Ishikawa (cell line): ENCODE measurements around the gene PCDHB15.

Experiments
- CEBPB ChIP-seq: IDR thresholded peaks from 2 replicates; pipeline ENCODE4 v1.6.1; 2012
- CREB1 ChIP-seq: IDR thresholded peaks from 2 replicates; pipeline ENCODE4 v1.6.1; 2012; ENCODE audit warnings: low read depth
- EGR1 ChIP-seq: IDR thresholded peaks from 2 replicates; pipeline ENCODE4 v1.6.1; 2012
- EP300 ChIP-seq: IDR thresholded peaks from 2 replicates; pipeline ENCODE4 v1.6.1; 2012; ENCODE audit warnings: borderline replicate concordance
- FOXM1 ChIP-seq: IDR thresholded peaks from 2 replicates; pipeline ENCODE4 v1.6.1; 2012; ENCODE audit warnings: low read depth, borderline replicate concordance
- MAX ChIP-seq: IDR thresholded peaks from 2 replicates; pipeline ENCODE4 v1.6.1; 2012
- NFIC ChIP-seq: IDR thresholded peaks from 2 replicates; pipeline ENCODE4 v1.6.1; 2012
- RAD21 ChIP-seq: IDR thresholded peaks from 2 replicates; pipeline ENCODE4 v1.6.1; 2012; ENCODE audit warnings: low read depth
- REST ChIP-seq: IDR thresholded peaks from 2 replicates; pipeline ENCODE4 v1.6.1; 2012; ENCODE audit warnings: low read depth, mild to moderate bottlenecking
- TAF1 ChIP-seq: IDR thresholded peaks from 2 replicates; pipeline ENCODE4 v1.6.1; 2012; ENCODE audit warnings: low read depth, mild to moderate bottlenecking
- TCF12 ChIP-seq: IDR thresholded peaks from 2 replicates; pipeline ENCODE4 v1.6.1; 2012; ENCODE audit warnings: low read depth
- TEAD4 ChIP-seq: IDR thresholded peaks from 2 replicates; pipeline ENCODE4 v1.6.1; 2012
- USF1 ChIP-seq: IDR thresholded peaks from 2 replicates; pipeline ENCODE4 v1.6.1; 2012
- YY1 ChIP-seq: IDR thresholded peaks from 2 replicates; pipeline ENCODE4 v1.6.1; 2012; ENCODE audit warnings: low read depth
- ZBTB7A ChIP-seq: IDR thresholded peaks from 2 replicates; pipeline ENCODE4 v1.6.1; 2012; ENCODE audit warnings: low read depth

The PCDHB15 gene

GRCh38 chr5:141241496-141241895 is 3.7 kb upstream of the PCDHB15 start:
- TF ChIP-seq CREB1 (no peak), USF1 (no peak)

- TF ChIP-seq TEAD4 (no peak), EGR1 (no peak), REST (no peak), TCF12 (no peak), USF1 (no peak), CREB1 (no peak), RAD21 (no peak), TAF1 (no peak), EP300 (no peak), CEBPB (no peak), YY1 (no peak)
Measured at GRCh38 chr5:141250576-141250975, 5.4 kb downstream of the PCDHB15 start.

GRCh38 chr5:141258464-141258863 is 13.3 kb downstream of the PCDHB15 start:
- TF ChIP-seq TAF1: no peak
- no peak for TF ChIP-seq CREB1
- TF ChIP-seq CEBPB: no peak
- TF ChIP-seq USF1: no peak
- no peak for TF ChIP-seq EGR1
- TF ChIP-seq REST: no peak
- no peak for TF ChIP-seq YY1
- TF ChIP-seq RAD21: no peak
- no peak for TF ChIP-seq MAX
- no peak for TF ChIP-seq NFIC
- no peak for TF ChIP-seq TEAD4
- TF ChIP-seq TCF12: no peak
- TF ChIP-seq FOXM1: no peak
- no peak for TF ChIP-seq EP300
- TF ChIP-seq ZBTB7A: no peak

- TF ChIP-seq EP300: no peak
Measured at GRCh38 chr5:141258948-141259347, 13.8 kb downstream of the PCDHB15 start.

GRCh38 chr5:141260458-141261237 is 15.5 kb downstream of the PCDHB15 start:
- TF ChIP-seq ZBTB7A (no peak), NFIC (no peak), MAX (no peak), EGR1 (no peak), RAD21 (no peak), USF1 (0 out of 2 replicates have a peak, but pooled peaks have one; percentile 9), TEAD4 (no peak)

GRCh38 chr5:141261238-141261546 is 16.0 kb downstream of the PCDHB15 start:
- TF ChIP-seq NFIC (no peak), EP300 (no peak), TCF12 (no peak), TAF1 (no peak), FOXM1 (no peak)
